ENCODE measurements around the gene POU2AF3.

Gene POU2AF3

GRCh38 chr11:111353776-111354600, 55.6 kb downstream of the POU2AF3 start:
- no peak for DNase-seq

- no peak for DNase-seq
These were observed 56.2 kb downstream of the POU2AF3 start for GRCh38 chr11:111354601-111354891.

GRCh38 chr11:111355101-111355500, 56.8 kb downstream of the POU2AF3 start:
- DNase-seq = no peak

- no peak for DNase-seq
These were observed 57.8 kb downstream of the POU2AF3 start for GRCh38 chr11:111355956-111356659.

GRCh38 chr11:111356660-111357048, 58.3 kb downstream of the POU2AF3 start:
- no peak for DNase-seq

- DNase-seq = no peak
These were observed 59.0 kb downstream of the POU2AF3 start for GRCh38 chr11:111357150-111358037.
